IPS DF 6.9 (cell line): ENCODE results near the gene MEIOSIN.
A peak's percentile ranks its signal among the peaks of the same experiment; 100 is the strongest.
"Not testable (repeated sequence)": the region's sequence is repeated elsewhere in the genome, so short reads cannot be mapped to it uniquely, and the experiment has no call there.

ENCODE experiments used
- DNase-seq: peaks from one replicate; pipeline ENCODE4 v3.0.0-alpha.2; 2013; ENCODE audit warnings: low read depth, low spot score
- H3K27ac ChIP-seq: one replicate; pipeline ENCODE4 v1.5.1; 2013; ENCODE audit warnings: low read length, control low read depth
- H3K27me3 ChIP-seq: 2 replicates; pipeline ENCODE4 v1.6.1; 2013; ENCODE audit warnings: mild to moderate bottlenecking, low read length; ENCODE audit not compliant: control insufficient read depth, insufficient read depth
- H3K36me3 ChIP-seq: 2 replicates; pipeline ENCODE4 v1.6.1; 2013; ENCODE audit warnings: low read length; ENCODE audit not compliant: control insufficient read depth, insufficient read depth
- H3K4me1 ChIP-seq: 2 replicates; pipeline ENCODE4 v1.6.1; 2013; ENCODE audit warnings: low read length; ENCODE audit not compliant: control insufficient read depth, insufficient read depth
- H3K4me3 ChIP-seq: 2 replicates; pipeline ENCODE4 v1.5.1; 2013; ENCODE audit warnings: mild to moderate bottlenecking, low read length
- H3K9me3 ChIP-seq: 2 replicates; pipeline ENCODE4 v1.6.1; 2013; ENCODE audit warnings: low read length, inconsistent platforms; ENCODE audit not compliant: control insufficient read depth, insufficient read depth
- WGBS: extraction: QIAGEN DNeasy Blood & Tissue Kit; methylation state at CpG from one replicate; pipeline ENCODE4 v1.1.7; 2013; ENCODE audit warnings: mixed read lengths, missing lambda C conversion rate; ENCODE audit not compliant: insufficient read length, insufficient coverage; 5-methylcytosine and 5-hydroxymethylcytosine counted together

The MEIOSIN gene

GRCh38 chr19:45710356-45711130 is 22.7 kb upstream of the MEIOSIN start:
- no CpG with 5 or more reads among the region's 10 CpGs for WGBS
- Histone ChIP-seq H3K27me3 (no peaks in the 10 kb centered on the region), H3K27ac (no peak overlapping the region), H3K9me3 (no peaks in the 10 kb centered on the region), H3K36me3 (peaks cover 9% of the 10 kb centered on the region), H3K4me1 (no peaks in the 10 kb centered on the region), H3K4me3 (no peak overlapping the region)
- DNase-seq: no peak

- no peak overlapping the region for H3K27ac ChIP-seq
- no peaks in the 10 kb centered on the region for H3K9me3 ChIP-seq
- peaks cover 9% of the 10 kb centered on the region for H3K36me3 ChIP-seq
- DNase-seq: no peak
- no peak overlapping the region for H3K4me3 ChIP-seq
- no peaks in the 10 kb centered on the region for H3K4me1 ChIP-seq
- H3K27me3 ChIP-seq: no peaks in the 10 kb centered on the region
- WGBS: no CpG with 5 or more reads among the region's 76 CpGs
These were observed 21.2 kb upstream of the MEIOSIN start for GRCh38 chr19:45711851-45712698.

- no peak for DNase-seq
- no CpG with 5 or more reads among the region's 25 CpGs for WGBS
- no peak overlapping the region for H3K27ac ChIP-seq
- H3K4me1 ChIP-seq: no peaks in the 10 kb centered on the region
- H3K9me3 ChIP-seq: no peaks in the 10 kb centered on the region
- H3K36me3 ChIP-seq: peaks cover 9% of the 10 kb centered on the region
- H3K4me3 ChIP-seq: no peak overlapping the region
- no peaks in the 10 kb centered on the region for H3K27me3 ChIP-seq
These were observed 20.6 kb upstream of the MEIOSIN start for GRCh38 chr19:45712699-45713067.

- H3K9me3 ChIP-seq: no peaks in the 10 kb centered on the region
These were observed 20.1 kb upstream of the MEIOSIN start for GRCh38 chr19:45713141-45713540.

GRCh38 chr19:45715139-45715538 is 18.1 kb upstream of the MEIOSIN start:
- no CpG with 5 or more reads among the region's 3 CpGs for WGBS
- H3K4me3 ChIP-seq: no peak overlapping the region
- H3K4me1 ChIP-seq: peaks cover 2% of the 10 kb centered on the region; the same call in 1 of the 2 replicates
- H3K9me3 ChIP-seq: no peaks in the 10 kb centered on the region
- peaks cover 9% of the 10 kb centered on the region for H3K36me3 ChIP-seq
- no peaks in the 10 kb centered on the region for H3K27me3 ChIP-seq
- no peak for DNase-seq
- no peak overlapping the region for H3K27ac ChIP-seq

More at GRCh38 chr19:45713141-45713540, 20.1 kb upstream of the MEIOSIN start:
- H3K36me3 ChIP-seq: peaks cover 9% of the 10 kb centered on the region
- H3K4me3 ChIP-seq: no peak overlapping the region
- no CpG with 5 or more reads among the region's 15 CpGs for WGBS
- no peak for DNase-seq
- no peaks in the 10 kb centered on the region for H3K27me3 ChIP-seq
- H3K4me1 ChIP-seq: peaks cover 1% of the 10 kb centered on the region; the same call in 1 of the 2 replicates
- H3K27ac ChIP-seq: no peak overlapping the region

- Histone ChIP-seq H3K4me3 (peak overlapping the region; percentile 72; the same call in 1 of the 2 replicates), H3K27me3 (no peaks in the 10 kb centered on the region), H3K9me3 (no peaks in the 10 kb centered on the region), H3K4me1 (peaks cover 2% of the 10 kb centered on the region; the same call in 1 of the 2 replicates), H3K36me3 (peaks cover 9% of the 10 kb centered on the region), H3K27ac (no peak overlapping the region)
- no peak for DNase-seq
- 100% methylated on average over 3 of the region's 24 CpGs for WGBS
These were observed 16.7 kb upstream of the MEIOSIN start for GRCh38 chr19:45716359-45717130.

GRCh38 chr19:45717131-45717982 is 15.9 kb upstream of the MEIOSIN start:
- no peaks in the 10 kb centered on the region for H3K9me3 ChIP-seq
- H3K4me3 ChIP-seq: peak overlapping the region; percentile 72; the same call in 1 of the 2 replicates
- peaks cover 2% of the 10 kb centered on the region; the same call in 1 of the 2 replicates for H3K4me1 ChIP-seq
- H3K27ac ChIP-seq: no peak overlapping the region
- peaks cover 5% of the 10 kb centered on the region for H3K36me3 ChIP-seq
- peak; percentile 98 for DNase-seq
- WGBS: no CpG with 5 or more reads among the region's 51 CpGs
- no peaks in the 10 kb centered on the region for H3K27me3 ChIP-seq

- peak overlapping the region; percentile 39; the same call in 1 of the 2 replicates for H3K4me3 ChIP-seq
- peaks cover 2% of the 10 kb centered on the region; the same call in 1 of the 2 replicates for H3K4me1 ChIP-seq
- WGBS: no CpG with 5 or more reads among the region's 12 CpGs
- no peak overlapping the region for H3K27ac ChIP-seq
- no peaks in the 10 kb centered on the region for H3K9me3 ChIP-seq
- DNase-seq: no peak
- no peaks in the 10 kb centered on the region for H3K27me3 ChIP-seq
- H3K36me3 ChIP-seq: peaks cover 3% of the 10 kb centered on the region; the same call in 1 of the 2 replicates
These were observed 15.1 kb upstream of the MEIOSIN start for GRCh38 chr19:45717983-45718650.

- DNase-seq: not testable (repeated sequence)
These were observed 13.2 kb upstream of the MEIOSIN start for GRCh38 chr19:45720065-45720464.

More at GRCh38 chr19:45720065-45720464, 13.2 kb upstream of the MEIOSIN start:
- not testable (repeated sequence) for H3K4me1 ChIP-seq, H3K9me3 ChIP-seq, H3K36me3 ChIP-seq, H3K27me3 ChIP-seq, H3K4me3 ChIP-seq, H3K27ac ChIP-seq
- no CpG with 5 or more reads among the region's 11 CpGs for WGBS
